ENCODE measurements around the gene CDHR3.

Gene CDHR3

GRCh38 chr7:106050002-106050745 lies 87.1 kb downstream of the CDHR3 start:
- TF ChIP-seq CTCF (IDR thresholded peaks at IDR 0.05; ENCODE audit: low read depth, low read length, missing control alignments) = peak; percentile 22
- DNase-seq (ENCODE audit: extremely low read depth, low read depth) = no peak

DNA sequence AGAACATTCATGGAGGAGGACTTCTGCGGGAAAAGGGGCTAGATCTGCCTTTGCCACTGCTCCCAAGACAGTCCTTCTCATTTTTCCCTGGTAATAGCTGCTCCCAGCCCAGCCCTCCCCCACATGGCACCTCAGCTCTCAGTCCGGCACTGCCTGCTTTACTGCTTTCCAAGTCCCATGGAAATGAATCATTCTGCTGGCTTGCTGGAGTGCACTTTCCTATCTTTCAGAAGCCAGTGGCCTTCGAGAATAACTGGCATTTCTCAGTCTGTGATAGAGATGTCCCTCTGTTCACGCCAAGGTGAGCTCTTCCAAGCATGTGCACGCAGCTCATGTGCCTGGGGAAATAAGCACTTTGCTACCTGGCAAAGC lies 87.7 kb downstream of the CDHR3 start:
- DNase-seq (ENCODE audit: extremely low read depth, low read depth) = no peak
- no peak overlapping the region for H3K4me3 ChIP-seq (replicated peaks; ENCODE audit: low read depth, low read length)
- no peak for TF ChIP-seq CTCF (IDR thresholded peaks at IDR 0.05; ENCODE audit: low read depth, low read length, missing control alignments)

More at GRCh38 chr7:106050002-106050745, 87.1 kb downstream of the CDHR3 start:
- no peak overlapping the region for H3K4me3 ChIP-seq (replicated peaks; ENCODE audit: low read depth, low read length)

- TF ChIP-seq CTCF (IDR thresholded peaks at IDR 0.05; ENCODE audit: low read depth, low read length, missing control alignments) = no peak
- DNase-seq (ENCODE audit: extremely low read depth, low read depth) = no peak
- no peak overlapping the region for H3K4me3 ChIP-seq (replicated peaks; ENCODE audit: low read depth, low read length)
Measured at GRCh38 chr7:106052681-106053080, 89.6 kb downstream of the CDHR3 start.

GRCh38 chr7:106053109-106053508 lies 90.0 kb downstream of the CDHR3 start:
- no peak overlapping the region for H3K4me3 ChIP-seq (replicated peaks; ENCODE audit: low read depth, low read length)
- TF ChIP-seq CTCF (IDR thresholded peaks at IDR 0.05; ENCODE audit: low read depth, low read length, missing control alignments) = no peak

GRCh38 chr7:106054156-106054910 lies 91.3 kb downstream of the CDHR3 start:
- DNase-seq (ENCODE audit: extremely low read depth, low read depth) = no peak
- no peak for TF ChIP-seq CTCF (IDR thresholded peaks at IDR 0.05; ENCODE audit: low read depth, low read length, missing control alignments)
- H3K4me3 ChIP-seq (replicated peaks; ENCODE audit: low read depth, low read length) = no peak overlapping the region

More at GRCh38 chr7:106053109-106053508, 90.0 kb downstream of the CDHR3 start:
- DNase-seq (ENCODE audit: extremely low read depth, low read depth) = no peak

DNA sequence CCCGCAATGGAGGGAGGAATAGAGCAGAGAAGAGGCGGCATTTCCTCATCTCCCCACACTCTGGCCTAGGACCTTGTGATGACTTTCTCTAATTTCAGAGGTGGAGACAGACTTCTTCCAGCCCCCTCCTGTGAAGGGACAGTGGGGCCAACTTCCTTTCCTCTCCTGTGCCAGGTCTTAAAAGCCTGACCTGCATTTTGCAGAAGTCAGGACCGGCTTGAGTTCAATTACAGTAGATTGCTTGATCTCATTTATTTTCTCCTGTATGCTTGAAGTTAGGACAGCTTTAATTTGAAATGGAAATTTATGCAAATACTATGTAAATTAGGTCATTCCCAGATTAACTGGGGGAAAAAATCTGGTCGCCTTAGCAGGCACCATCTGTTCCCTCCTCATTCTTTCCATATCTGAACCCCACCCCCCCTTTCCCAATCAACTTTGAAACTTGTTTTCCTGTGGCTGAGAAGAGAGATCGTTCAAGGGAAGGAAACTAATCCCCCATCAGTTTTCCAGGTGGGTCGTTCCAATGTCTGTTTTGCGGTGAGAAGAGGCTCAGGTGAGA lies 92.0 kb downstream of the CDHR3 start:
- TF ChIP-seq CTCF (IDR thresholded peaks at IDR 0.05; ENCODE audit: low read depth, low read length, missing control alignments) = no peak
- no peak overlapping the region for H3K4me3 ChIP-seq (replicated peaks; ENCODE audit: low read depth, low read length)
- no peak for DNase-seq (ENCODE audit: extremely low read depth, low read depth)
